ENCODE data around the gene QTRT2.

Gene QTRT2

GRCh38 chr3:114081037-114081436, 24.5 kb downstream of the QTRT2 start:
- TF ChIP-seq, protein P1, sequence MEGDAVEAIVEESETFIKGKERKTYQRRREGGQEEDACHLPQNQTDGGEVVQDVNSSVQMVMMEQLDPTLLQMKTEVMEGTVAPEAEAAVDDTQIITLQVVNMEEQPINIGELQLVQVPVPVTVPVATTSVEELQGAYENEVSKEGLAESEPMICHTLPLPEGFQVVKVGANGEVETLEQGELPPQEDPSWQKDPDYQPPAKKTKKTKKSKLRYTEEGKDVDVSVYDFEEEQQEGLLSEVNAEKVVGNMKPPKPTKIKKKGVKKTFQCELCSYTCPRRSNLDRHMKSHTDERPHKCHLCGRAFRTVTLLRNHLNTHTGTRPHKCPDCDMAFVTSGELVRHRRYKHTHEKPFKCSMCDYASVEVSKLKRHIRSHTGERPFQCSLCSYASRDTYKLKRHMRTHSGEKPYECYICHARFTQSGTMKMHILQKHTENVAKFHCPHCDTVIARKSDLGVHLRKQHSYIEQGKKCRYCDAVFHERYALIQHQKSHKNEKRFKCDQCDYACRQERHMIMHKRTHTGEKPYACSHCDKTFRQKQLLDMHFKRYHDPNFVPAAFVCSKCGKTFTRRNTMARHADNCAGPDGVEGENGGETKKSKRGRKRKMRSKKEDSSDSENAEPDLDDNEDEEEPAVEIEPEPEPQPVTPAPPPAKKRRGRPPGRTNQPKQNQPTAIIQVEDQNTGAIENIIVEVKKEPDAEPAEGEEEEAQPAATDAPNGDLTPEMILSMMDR (IDR thresholded peaks at IDR 0.05; ENCODE audit: insufficient read depth, low read length) = no peak
- TF ChIP-seq POLR2AphosphoS5 (IDR thresholded peaks at IDR 0.05; ENCODE audit: low read depth) = no peak
- no peak for TF ChIP-seq GABPA (IDR thresholded peaks at IDR 0.05; ENCODE audit: low read depth)
- TF ChIP-seq REST (IDR thresholded peaks at IDR 0.05; ENCODE audit: insufficient replicate concordance, low read depth) = no peak
- TF ChIP-seq SPI1 (IDR thresholded peaks at IDR 0.05; ENCODE audit: borderline replicate concordance, low read depth) = no peak
- Histone ChIP-seq H3K27me3 (ENCODE audit: insufficient read depth, poor library complexity, severe bottlenecking) (no peaks in the 10 kb centered on the region), H3K4me3 (replicated peaks; ENCODE audit: insufficient read depth, low read length) (no peak overlapping the region), H3K27ac (replicated peaks) (no peak overlapping the region)
- DNase-seq (ENCODE audit: low read depth in 1 of 2, low spot score in 1 of 2) = no peak

GRCh38 chr3:114083112-114083511, 26.6 kb downstream of the QTRT2 start:
- no peak overlapping the region for H3K4me3 ChIP-seq (replicated peaks; ENCODE audit: insufficient read depth, low read length)
- no peaks in the 10 kb centered on the region for H3K27me3 ChIP-seq (ENCODE audit: insufficient read depth, poor library complexity, severe bottlenecking)
- no peak overlapping the region for H3K27ac ChIP-seq (replicated peaks)
- TF ChIP-seq POLR2AphosphoS5 (IDR thresholded peaks at IDR 0.05; ENCODE audit: low read depth) = no peak
- TF ChIP-seq, protein P1 (IDR thresholded peaks at IDR 0.05; ENCODE audit: insufficient read depth, low read length) = no peak
- TF ChIP-seq SPI1 (IDR thresholded peaks at IDR 0.05; ENCODE audit: borderline replicate concordance, low read depth) = no peak
- no peak for TF ChIP-seq GABPA (IDR thresholded peaks at IDR 0.05; ENCODE audit: low read depth)
- TF ChIP-seq REST (IDR thresholded peaks at IDR 0.05; ENCODE audit: insufficient replicate concordance, low read depth) = no peak
- no peak for DNase-seq (ENCODE audit: low read depth in 1 of 2, low spot score in 1 of 2)

GRCh38 chr3:114086356-114086755, 29.8 kb downstream of the QTRT2 start:
- TF ChIP-seq, protein P1 (IDR thresholded peaks at IDR 0.05; ENCODE audit: insufficient read depth, low read length) = no peak
- no peak for TF ChIP-seq REST (IDR thresholded peaks at IDR 0.05; ENCODE audit: insufficient replicate concordance, low read depth)
- no peak for TF ChIP-seq GABPA (IDR thresholded peaks at IDR 0.05; ENCODE audit: low read depth)
- TF ChIP-seq POLR2AphosphoS5 (IDR thresholded peaks at IDR 0.05; ENCODE audit: low read depth) = no peak
- no peak for TF ChIP-seq SPI1 (IDR thresholded peaks at IDR 0.05; ENCODE audit: borderline replicate concordance, low read depth)

More at GRCh38 chr3:114086356-114086755, 29.8 kb downstream of the QTRT2 start:
- no peak for DNase-seq (ENCODE audit: low read depth in 1 of 2, low spot score in 1 of 2)
- Histone ChIP-seq H3K4me3 (replicated peaks; ENCODE audit: insufficient read depth, low read length) (no peak overlapping the region), H3K27me3 (ENCODE audit: insufficient read depth, poor library complexity, severe bottlenecking) (no peaks in the 10 kb centered on the region), H3K27ac (replicated peaks) (no peak overlapping the region)

Data from HL-60 (cell line).